HepG2 (cell line): ENCODE measurements around the gene ECM1. TPM values are rescaled to one million over a fixed set of nuclear protein-coding genes. Genes with fewer than 3 reads are reported as not detected.

Experiments used
- ARID4A ChIP-seq: sonication (generic); formaldehyde crosslinking; IDR thresholded peaks from 2 replicates; pipeline ENCODE4 v1.5.0; 2020; ENCODE audit warnings: mild to moderate bottlenecking, missing genetic modification reagents, borderline replicate concordance
- ASH2L ChIP-seq: fragments of 300-600, 200-600 bp; sonication (generic); IDR thresholded peaks from 2 replicates; pipeline ENCODE4 v1.7.0; 2017; ENCODE audit warnings: low read depth, mild to moderate bottlenecking, moderate library complexity, mixed read lengths, low read length; ENCODE audit not compliant: insufficient read length
- BORCS8-MEF2B ChIP-seq: sonication (generic); formaldehyde crosslinking; IDR thresholded peaks from 2 replicates; pipeline ENCODE4 v1.8.0; 2022; ENCODE audit warnings: mild to moderate bottlenecking, missing genetic modification reagents
- CREB1 ChIP-seq, 2 experiments: fragments of 450-650 bp in 1 of 2; IDR thresholded peaks; 2 replicates each; pipeline ENCODE4 v1.6.1; 2016 to 2017; ENCODE audit warnings: control low read depth in 1 of 2, mild to moderate bottlenecking in 1 of 2, missing compliant biosample characterization in 1 of 2, missing genetic modification characterization in 1 of 2
- DZIP1 ChIP-seq: sonication (generic); formaldehyde crosslinking; IDR thresholded peaks from 2 replicates; pipeline ENCODE4 v1.5.0; 2020; ENCODE audit warnings: mild to moderate bottlenecking, missing genetic modification reagents
- FOXM1 ChIP-seq: sonication (generic); formaldehyde crosslinking; IDR thresholded peaks from 2 replicates; pipeline ENCODE4 v1.5.0; 2020; ENCODE audit warnings: missing genetic modification reagents
- IRX3 ChIP-seq: sonication (generic); formaldehyde crosslinking; IDR thresholded peaks from 2 replicates; pipeline ENCODE4 v1.8.1; 2023; ENCODE audit warnings: mild to moderate bottlenecking, low read depth, missing genetic modification reagents, borderline replicate concordance
- KAT8 ChIP-seq: IDR thresholded peaks from 2 replicates; pipeline ENCODE4 v1.6.1; 2016; ENCODE audit warnings: missing genetic modification reagents, missing compliant biosample characterization
- KDM5A ChIP-seq: fragments of 200-600 bp; sonication (generic); IDR thresholded peaks from 2 replicates; pipeline ENCODE4 v1.7.0; 2018; ENCODE audit warnings: antibody characterized with exemption, mild to moderate bottlenecking, low read length, borderline replicate concordance
- MIER3 ChIP-seq: IDR thresholded peaks from 2 replicates; pipeline ENCODE4 v1.6.1; 2016; ENCODE audit warnings: missing compliant biosample characterization, borderline replicate concordance
- NCOA2 ChIP-seq: sonication (generic); formaldehyde crosslinking; IDR thresholded peaks from 2 replicates; pipeline ENCODE4 v1.8.0; 2022; ENCODE audit warnings: inconsistent platforms
- POLR2AphosphoS5 ChIP-seq: IDR thresholded peaks from 2 replicates; pipeline ENCODE4 v1.6.1; 2012; ENCODE audit warnings: low read depth, low read length
- TP53 ChIP-seq: sonication (generic); formaldehyde crosslinking; conservative IDR thresholded peaks from 2 replicates; pipeline ENCODE4 v1.4.0; 2020; ENCODE audit warnings: missing genetic modification reagents
- ZNF18 ChIP-seq: sonication (generic); formaldehyde crosslinking; IDR thresholded peaks from 2 replicates; pipeline ENCODE4 v1.8.0; 2022; ENCODE audit warnings: mild to moderate bottlenecking, missing genetic modification reagents; ENCODE audit not compliant: insufficient replicate concordance
- ZNF343 ChIP-seq: sonication (generic); formaldehyde crosslinking; IDR thresholded peaks from 2 replicates; pipeline ENCODE4 v1.4.0; 2020; ENCODE audit warnings: mild to moderate bottlenecking, missing genetic modification reagents
- ZNF431 ChIP-seq: sonication (generic); formaldehyde crosslinking; IDR thresholded peaks from 2 replicates; pipeline ENCODE4 v1.9.0; 2022; ENCODE audit warnings: missing genetic modification reagents, low read depth, mild to moderate bottlenecking, borderline replicate concordance
- ZNF580 ChIP-seq: IDR thresholded peaks from 2 replicates; pipeline ENCODE4 v1.6.1; 2016; ENCODE audit warnings: low read depth, borderline replicate concordance
- ZNF83 ChIP-seq: sonication (generic); formaldehyde crosslinking; IDR thresholded peaks from 2 replicates; pipeline ENCODE4 v1.4.0; 2020; ENCODE audit warnings: missing genetic modification reagents, mild to moderate bottlenecking, borderline replicate concordance
- ZNF891 ChIP-seq: sonication (generic); formaldehyde crosslinking; IDR thresholded peaks from 2 replicates; pipeline ENCODE4 v1.5.0; 2020; ENCODE audit warnings: mild to moderate bottlenecking, missing genetic modification reagents
- polyA plus RNA-seq, 8 experiments: library from polyadenylated mRNA; depleted of rRNA in 3 of 8; stranded (reverse) in 7 of 8; unstranded in 1 of 8; fragments of >200 nt; fragmentation: Illumina TruSeq in 4 of 8; extraction: Trizol in 4 of 8; gene quantifications; 2 replicates each; pipeline versions ENCODE4 v1.2.1 to v1.2.3, GENCODE V29; 2011 to 2016; ENCODE audit warnings: low read depth in 4 of 8, missing spikeins in 1 of 8, mixed read lengths in 1 of 8; ENCODE audit not compliant: insufficient read depth in 1 of 8
- total RNA-seq, 5 experiments: library from RNA; depleted of rRNA; stranded (reverse); fragments of >200 nt; fragmentation: Illumina TruSeq; extraction: Trizol; gene quantifications; 2 replicates each; pipeline ENCODE4 v1.2.3, GENCODE V29; 2016; ENCODE audit warnings: low read depth in 1 of 5

Gene ECM1
- total and polyA plus RNA-seq, 2 of the 13 experiments (the other 11 are each of a cell fraction or from before 2014, with no cell fraction given): 0.42 to 1.0 TPM

GRCh38 chr1:150486966-150487762 lies 20.7 kb upstream of the ECM1 start, which contains the start of gene TARS2 (continued):
- TF ChIP-seq POLR2AphosphoS5 (peak; percentile 87), KAT8 (peak; percentile 98), TP53 (CRISPR knock-in tag) (no peak), ZNF18 (CRISPR knock-in tag) (peak; percentile 69), ZNF580 (peak; percentile 94; the same call in 1 of the 2 replicates), ZNF891 (CRISPR knock-in tag) (0 out of 2 replicates have a peak, but pooled peaks have one; percentile 79), ZNF343 (no peak), ARID4A (peak; percentile 82; the same call in 1 of the 2 replicates), IRX3 (CRISPR knock-in tag) (no peak), DZIP1 (CRISPR knock-in tag) (no peak), ZNF431 (CRISPR knock-in tag) (0 out of 2 replicates have a peak, but pooled peaks have one; percentile 43), ASH2L (peak; percentile 97), NCOA2 (CRISPR knock-in tag) (peak; percentile 60; the same call in 1 of the 2 replicates), KDM5A (peak; percentile 96), ZNF83 (no peak), BORCS8-MEF2B (CRISPR knock-in tag) (0 out of 2 replicates have a peak, but pooled peaks have one; percentile 23), CREB1 (IDR thresholded peaks at IDR 0.05) (peak; percentile 70), CREB1 (CRISPR knock-in tag; IDR thresholded peaks at IDR 0.05) (peak; percentile 88), FOXM1 (no peak), MIER3 (CRISPR knock-in tag) (0 out of 2 replicates have a peak, but pooled peaks have one; percentile 53)
